Sigmoid colon (tissue), 7 donors: ENCODE data around the gene FYB1. TPM values are rescaled to one million over a fixed set of nuclear protein-coding genes. Genes with fewer than 3 reads are reported as not detected.

Experiments
- DNase-seq: peaks from one replicate; pipeline ENCODE4 v3.0.0-alpha.2; 2019
- H3K27ac ChIP-seq, 4 donors: fragments of 200-600 bp; sonication (generic); one replicate each; pipeline ENCODE4 v1.5.1; 2016 to 2019; ENCODE audit warnings: mild to moderate bottlenecking in 1 of 4
- H3K27me3 ChIP-seq, 3 donors: fragments of 200-600 bp; sonication (generic); one replicate each; pipeline ENCODE4 v1.5.1; 2019; ENCODE audit warnings: mild to moderate bottlenecking in 1 of 3
- H3K36me3 ChIP-seq, 4 donors: fragments of 200-600 bp; sonication (generic); one replicate each; pipeline ENCODE4 v1.5.1; 2016 to 2019
- H3K4me1 ChIP-seq, 4 donors: fragments of 200-600 bp; sonication (generic); one replicate each; pipeline ENCODE4 v1.5.1; 2017 to 2019
- H3K4me3 ChIP-seq, 4 donors: fragments of 200-600 bp; sonication (generic); one replicate each; pipeline ENCODE4 v1.5.1; 2017 to 2019; ENCODE audit warnings: mild to moderate bottlenecking in 2 of 4, moderate library complexity in 1 of 4
- H3K9me3 ChIP-seq, 4 donors: fragments of 200-600 bp in 3 of 4; sonication (generic) in 3 of 4; one replicate each; pipeline versions ENCODE4 v1.5.1 to v1.6.1; 2013 to 2019
- CTCF ChIP-seq, 4 experiments: fragments of 450-650 bp in 3 of 4; fragments of 200-600 bp in 1 of 4; IDR thresholded peaks; one replicate each; pipeline ENCODE4 v1.5.1; 2016 to 2019; ENCODE audit warnings: antibody characterized with exemption in 4 of 4, mild to moderate bottlenecking in 3 of 4, moderate library complexity in 2 of 4
- EP300 ChIP-seq, 4 donors: sonication (generic); formaldehyde crosslinking; IDR thresholded peaks; one replicate each; pipeline ENCODE4 v1.6.1; 2017; ENCODE audit warnings: antibody characterized with exemption in 4 of 4
- POLR2A ChIP-seq, 2 donors: fragments of 450-650 bp; IDR thresholded peaks; one replicate each; pipeline ENCODE4 v1.6.1; 2016; ENCODE audit warnings: antibody characterized with exemption in 2 of 2, mild to moderate bottlenecking in 2 of 2, moderate library complexity in 2 of 2
- POLR2AphosphoS5 ChIP-seq, 4 donors: sonication (generic); formaldehyde crosslinking; IDR thresholded peaks; one replicate each; pipeline ENCODE4 v1.6.1; 2017; ENCODE audit warnings: antibody characterized with exemption in 4 of 4
- WGBS, 2 donors: extraction: QIAGEN DNeasy Blood & Tissue Kit; methylation state at CpG; one replicate each; pipeline ENCODE4 v1.1.7; 2013; 5-methylcytosine and 5-hydroxymethylcytosine counted together
- intact Hi-C: fragments of 100-400 bp; cut with DNase I; formaldehyde crosslinking; loops from one replicate; pipeline ENCODE4 v1.15.1; 2023
- polyA plus RNA-seq, 3 donors: library from polyadenylated mRNA; stranded (reverse); fragments of 200-250 nt; gene quantifications; one replicate each; pipeline ENCODE4 v1.2.3, GENCODE V29; 2013
- total RNA-seq, 4 donors: library from RNA; depleted of rRNA; stranded (reverse); fragments of >200 nt; gene quantifications; one replicate each; pipeline ENCODE4 v1.1.0, GENCODE V29; 2016
- donor health status: healthy with polysubstance abuse.
- donor health status: Bipolar disorder and iron deficiency.
- donor health status: healthy.

FYB1 gene
- total and polyA plus RNA-seq, 7 donors, result 2.8 to 18.2 (median 11.1) TPM

- Histone ChIP-seq H3K27me3 (no peaks in the 10 kb centered on the region), H3K36me3 (no peaks in the 10 kb centered on the region), H3K27ac (no peak overlapping the region), H3K4me1 (no peaks in the 10 kb centered on the region), H3K4me3 (no peak overlapping the region), H3K9me3 (no peaks in the 10 kb centered on the region)
- DNase-seq, result no peak
- intact Hi-C loops, result no loop called here
- TF ChIP-seq POLR2AphosphoS5 (IDR thresholded peaks at IDR 0.05) (no peak), CTCF (IDR thresholded peaks at IDR 0.05) (no peak), POLR2A (IDR thresholded peaks at IDR 0.05) (no peak), EP300 (IDR thresholded peaks at IDR 0.05) (no peak)
These were observed 35.3 kb upstream of the FYB1 start for GRCh38 chr5:39254671-39255070.

GRCh38 chr5:39253196-39253595 is 33.8 kb upstream of the FYB1 start:
- intact Hi-C loops, result no loop called here
- H3K27ac ChIP-seq, result no peak overlapping the region
- H3K4me1 ChIP-seq, result no peaks in the 10 kb centered on the region
- no peaks in the 10 kb centered on the region for H3K36me3 ChIP-seq
- TF ChIP-seq POLR2AphosphoS5 (IDR thresholded peaks at IDR 0.05) (no peak), POLR2A (IDR thresholded peaks at IDR 0.05) (no peak), EP300 (IDR thresholded peaks at IDR 0.05) (no peak)
- H3K9me3 ChIP-seq, result no peaks in the 10 kb centered on the region
- no peaks in the 10 kb centered on the region for H3K27me3 ChIP-seq
- DNase-seq, result no peak
- H3K4me3 ChIP-seq, result no peak overlapping the region

- H3K4me1 ChIP-seq, result no peaks in the 10 kb centered on the region
- WGBS, 2 donors, result 78 to 81% methylated on average over 1 of the region's 1 CpG
- DNase-seq, result no peak
- no peak for TF ChIP-seq EP300 (IDR thresholded peaks at IDR 0.05)
- TF ChIP-seq CTCF (IDR thresholded peaks at IDR 0.05), result no peak
- TF ChIP-seq POLR2AphosphoS5 (IDR thresholded peaks at IDR 0.05), result no peak
- TF ChIP-seq POLR2A (IDR thresholded peaks at IDR 0.05), result no peak
- intact Hi-C loops, result no loop called here
- no peaks in the 10 kb centered on the region for H3K9me3 ChIP-seq
- H3K27ac ChIP-seq, result no peak overlapping the region
- no peaks in the 10 kb centered on the region for H3K27me3 ChIP-seq
- H3K36me3 ChIP-seq, result no peaks in the 10 kb centered on the region
- H3K4me3 ChIP-seq, result no peak overlapping the region
These were observed 30.4 kb upstream of the FYB1 start for GRCh38 chr5:39249564-39250274.

GRCh38 chr5:39249069-39249468 is 29.7 kb upstream of the FYB1 start:
- Histone ChIP-seq H3K27ac (no peak overlapping the region), H3K4me1 (no peaks in the 10 kb centered on the region)

GRCh38 chr5:39240750-39241149 is 21.4 kb upstream of the FYB1 start:
- H3K9me3 ChIP-seq, result peaks cover 0 to 3% (median 0%) of the 10 kb centered on the region in 4 donors
- intact Hi-C loops, result no loop called here
- no peaks in the 10 kb centered on the region for H3K4me1 ChIP-seq
- 87 to 95% methylated on average over 1 of the region's 1 CpG for WGBS, 2 donors
- DNase-seq, result no peak
- H3K36me3 ChIP-seq, result no peaks in the 10 kb centered on the region
- no peak overlapping the region for H3K27ac ChIP-seq
- TF ChIP-seq EP300 (IDR thresholded peaks at IDR 0.05) (no peak), CTCF (IDR thresholded peaks at IDR 0.05) (no peak), POLR2AphosphoS5 (IDR thresholded peaks at IDR 0.05) (no peak), POLR2A (IDR thresholded peaks at IDR 0.05) (no peak)
- no peaks in the 10 kb centered on the region for H3K27me3 ChIP-seq
- H3K4me3 ChIP-seq, result no peak overlapping the region

More at GRCh38 chr5:39249069-39249468, 29.7 kb upstream of the FYB1 start:
- H3K36me3 ChIP-seq, result no peaks in the 10 kb centered on the region
- no peaks in the 10 kb centered on the region for H3K27me3 ChIP-seq
- no peak for TF ChIP-seq EP300 (IDR thresholded peaks at IDR 0.05)
- TF ChIP-seq POLR2A (IDR thresholded peaks at IDR 0.05), result no peak
- no peak for TF ChIP-seq CTCF (IDR thresholded peaks at IDR 0.05)
- TF ChIP-seq POLR2AphosphoS5 (IDR thresholded peaks at IDR 0.05), result no peak
- no peak for DNase-seq
- H3K4me3 ChIP-seq, result no peak overlapping the region
- intact Hi-C loops, result no loop called here
- H3K9me3 ChIP-seq, result no peaks in the 10 kb centered on the region
- WGBS, 2 donors, result 88 to 93% methylated on average over 1 of the region's 1 CpG
